Panc1 (cell line): ENCODE measurements around the gene ZNF132.

Experiments
- CTCF ChIP-seq: fragments of 450-650 bp; IDR thresholded peaks from 2 replicates; pipeline ENCODE4 v1.5.1; 2017; ENCODE audit warnings: mild to moderate bottlenecking
- POLR2AphosphoS5 ChIP-seq: IDR thresholded peaks from 2 replicates; pipeline ENCODE4 v1.6.1; 2012; ENCODE audit warnings: mild to moderate bottlenecking, low read depth, low read length, moderate library complexity

GRCh38 chr19:58483776-58484175 is 43.8 kb upstream of the ZNF132 start:
- TF ChIP-seq CTCF (no peak), POLR2AphosphoS5 (no peak)
